ENCODE measurements around the gene SSTR5.

Gene SSTR5

GRCh38 chr16:1040346-1040745 lies 32.2 kb upstream of the SSTR5 start:
- Histone ChIP-seq H3K9me3 (ENCODE audit: control insufficient read depth in 2 of 2, low read length in 2 of 2) (peaks cover 0 to 6% of the 10 kb centered on the region in 2 donors), H3K27me3 (ENCODE audit: control insufficient read depth in 1 of 2, insufficient read depth in 2 of 2, low read length in 2 of 2) (peaks cover 30% of the 10 kb centered on the region in 2 donors), H3K27ac (ENCODE audit: low read length) (no peak overlapping the region), H3K36me3 (ENCODE audit: control insufficient read depth in 2 of 2, insufficient read depth in 2 of 2, low read length in 2 of 2) (no peaks in the 10 kb centered on the region), H3K4me1 (ENCODE audit: control insufficient read depth, insufficient read depth, low read length) (no peaks in the 10 kb centered on the region), H3K4me3 (ENCODE audit: low read length in 2 of 2) (no peak overlapping the region), H3K9ac (ENCODE audit: low read length in 2 of 2) (no peak overlapping the region)

- H3K9ac ChIP-seq (ENCODE audit: low read length in 2 of 2): no peak overlapping the region
- no peaks in the 10 kb centered on the region for H3K4me1 ChIP-seq (ENCODE audit: control insufficient read depth, insufficient read depth, low read length)
- peaks cover 0 to 6% of the 10 kb centered on the region in 2 donors for H3K9me3 ChIP-seq (ENCODE audit: control insufficient read depth in 2 of 2, low read length in 2 of 2)
- H3K36me3 ChIP-seq (ENCODE audit: control insufficient read depth in 2 of 2, insufficient read depth in 2 of 2, low read length in 2 of 2): no peaks in the 10 kb centered on the region
- no peak overlapping the region for H3K27ac ChIP-seq (ENCODE audit: low read length)
- no peak overlapping the region for H3K4me3 ChIP-seq (ENCODE audit: low read length in 2 of 2)
- peaks cover 20 to 26% of the 10 kb centered on the region in 2 donors for H3K27me3 ChIP-seq (ENCODE audit: control insufficient read depth in 1 of 2, insufficient read depth in 2 of 2, low read length in 2 of 2)
Observed at GRCh38 chr16:1042049-1042744, 30.4 kb upstream of the SSTR5 start.

GRCh38 chr16:1042866-1043265 lies 29.7 kb upstream of the SSTR5 start:
- Histone ChIP-seq H3K4me1 (ENCODE audit: control insufficient read depth, insufficient read depth, low read length) (peaks cover 2% of the 10 kb centered on the region), H3K4me3 (ENCODE audit: low read length in 2 of 2) (no peak overlapping the region), H3K9me3 (ENCODE audit: control insufficient read depth in 2 of 2, low read length in 2 of 2) (peaks cover 0 to 6% of the 10 kb centered on the region in 2 donors), H3K9ac (ENCODE audit: low read length in 2 of 2) (no peak overlapping the region), H3K36me3 (ENCODE audit: control insufficient read depth in 2 of 2, insufficient read depth in 2 of 2, low read length in 2 of 2) (no peaks in the 10 kb centered on the region), H3K27me3 (ENCODE audit: control insufficient read depth in 1 of 2, insufficient read depth in 2 of 2, low read length in 2 of 2) (peaks cover 19 to 25% of the 10 kb centered on the region in 2 donors), H3K27ac (ENCODE audit: low read length) (no peak overlapping the region)

DNA sequence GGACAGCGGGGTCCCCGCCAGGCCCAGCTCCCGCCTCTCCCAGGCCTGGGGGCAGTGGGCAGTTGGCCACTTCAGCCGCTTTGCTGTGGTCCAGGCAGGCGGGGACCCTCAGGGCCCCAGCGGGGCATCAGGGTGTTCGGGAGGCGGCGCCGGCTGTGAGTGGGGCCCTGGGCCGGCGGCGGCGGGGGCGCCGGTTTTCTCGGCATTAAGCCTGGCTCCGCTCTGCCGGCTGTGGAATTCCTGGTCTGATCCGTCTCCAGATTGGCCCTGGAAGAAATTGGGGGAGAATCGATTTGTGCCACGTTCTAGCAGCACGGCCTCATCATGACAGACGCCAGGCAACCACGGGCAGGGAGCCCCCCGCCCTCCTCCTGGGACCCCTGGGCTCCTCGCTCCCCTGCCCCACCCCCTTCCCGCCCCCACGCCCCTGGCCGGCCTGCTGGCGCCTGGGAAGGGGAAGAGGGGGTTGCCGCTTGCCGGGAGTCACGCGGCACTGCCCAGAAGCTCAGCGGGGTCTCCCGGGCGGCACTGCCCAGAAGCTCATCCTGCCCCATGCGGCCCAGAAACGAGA lies 28.6 kb upstream of the SSTR5 start:
- Histone ChIP-seq H3K4me1 (ENCODE audit: control insufficient read depth, insufficient read depth, low read length) (peaks cover 9% of the 10 kb centered on the region), H3K4me3 (ENCODE audit: low read length in 2 of 2) (no peak overlapping the region), H3K9ac (ENCODE audit: low read length in 2 of 2) (no peak overlapping the region), H3K9me3 (ENCODE audit: control insufficient read depth in 2 of 2, low read length in 2 of 2) (peaks cover 0 to 6% of the 10 kb centered on the region in 2 donors), H3K36me3 (ENCODE audit: control insufficient read depth in 2 of 2, insufficient read depth in 2 of 2, low read length in 2 of 2) (no peaks in the 10 kb centered on the region), H3K27ac (ENCODE audit: low read length) (no peak overlapping the region), H3K27me3 (ENCODE audit: control insufficient read depth in 1 of 2, insufficient read depth in 2 of 2, low read length in 2 of 2) (peaks cover 18 to 26% of the 10 kb centered on the region in 2 donors)

DNA sequence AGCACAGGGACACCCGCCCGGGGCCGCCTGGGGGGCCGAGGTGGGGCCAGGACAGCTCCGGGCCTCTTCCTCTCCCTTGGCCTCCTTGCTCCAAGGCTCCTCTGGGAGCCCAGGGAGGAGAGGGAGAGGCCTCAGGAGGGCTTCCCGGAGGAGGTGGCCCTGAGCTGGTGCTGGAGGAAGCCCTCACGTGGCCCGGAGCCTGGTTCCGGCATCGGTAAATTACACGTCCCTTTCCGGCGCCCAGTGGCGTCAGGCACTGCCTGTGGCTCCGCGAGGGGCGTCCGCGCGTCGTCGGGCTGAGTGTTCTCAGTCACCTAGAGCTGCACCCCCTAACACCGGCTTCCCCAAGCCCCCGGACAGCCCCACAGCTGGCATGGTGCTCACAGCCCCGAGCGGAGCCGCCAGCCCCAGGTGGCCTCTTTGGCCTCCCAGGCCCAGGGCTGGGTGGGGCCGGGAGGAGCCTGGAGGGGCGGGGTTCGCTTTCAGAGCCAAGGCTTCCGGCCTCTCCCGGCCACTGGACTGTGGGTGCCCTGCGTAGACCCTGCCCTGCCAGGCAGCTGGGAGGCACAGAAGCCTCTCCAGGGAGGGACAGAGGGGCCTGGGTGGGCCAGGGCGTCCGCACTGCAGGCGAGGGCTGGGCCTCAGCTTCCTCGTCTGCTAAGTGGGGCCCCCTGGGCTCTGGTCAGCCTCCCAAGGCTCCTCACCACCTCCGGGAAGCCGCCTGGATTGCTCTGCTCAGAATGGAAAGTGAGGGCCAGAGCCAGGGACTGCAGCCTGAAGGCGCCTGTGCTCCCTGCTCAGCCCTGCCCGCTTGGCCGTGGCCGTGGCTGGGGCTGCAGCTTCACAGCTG lies 27.9 kb upstream of the SSTR5 start:
- Histone ChIP-seq H3K9ac (ENCODE audit: low read length in 2 of 2) (no peak overlapping the region), H3K4me1 (ENCODE audit: control insufficient read depth, insufficient read depth, low read length) (peaks cover 9% of the 10 kb centered on the region), H3K9me3 (ENCODE audit: control insufficient read depth in 2 of 2, low read length in 2 of 2) (peaks cover 0 to 6% of the 10 kb centered on the region in 2 donors), H3K36me3 (ENCODE audit: control insufficient read depth in 2 of 2, insufficient read depth in 2 of 2, low read length in 2 of 2) (no peaks in the 10 kb centered on the region), H3K4me3 (ENCODE audit: low read length in 2 of 2) (no peak overlapping the region), H3K27me3 (ENCODE audit: control insufficient read depth in 1 of 2, insufficient read depth in 2 of 2, low read length in 2 of 2) (peaks cover 15 to 23% of the 10 kb centered on the region in 2 donors), H3K27ac (ENCODE audit: low read length) (no peak overlapping the region)

DNA sequence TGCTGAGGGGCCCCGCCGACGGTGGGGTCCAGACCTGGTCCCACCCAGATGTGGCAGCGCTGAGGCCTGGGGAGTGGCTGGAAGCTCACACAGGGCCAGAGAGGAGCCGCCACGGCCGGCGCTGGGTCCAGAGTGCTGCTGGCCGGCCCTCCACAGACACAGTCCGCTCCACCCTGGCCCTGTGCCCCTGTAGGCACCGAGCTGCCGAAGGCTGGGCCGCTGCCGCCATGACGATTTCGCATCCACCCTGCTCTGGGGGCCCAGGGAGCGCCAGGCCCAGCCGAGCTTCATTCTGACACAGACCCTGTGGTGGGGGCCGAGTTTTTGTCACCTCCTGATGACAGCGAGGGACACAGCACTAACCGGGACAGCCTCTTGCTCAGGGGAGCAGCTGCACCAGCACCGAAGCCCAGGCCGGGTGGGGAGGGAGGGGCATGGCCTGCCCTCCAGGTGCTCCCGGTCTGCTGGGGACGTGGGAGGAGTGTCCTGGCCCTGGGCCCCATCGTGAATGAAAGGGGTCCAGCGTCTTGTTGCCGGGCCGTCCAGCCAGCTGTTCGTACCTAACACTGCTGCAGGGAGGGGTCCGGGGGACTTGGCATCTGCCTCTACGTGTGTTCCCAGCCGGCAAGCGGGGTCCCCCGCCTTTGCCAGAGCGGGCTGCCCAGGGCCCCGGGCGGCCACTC lies 27.1 kb upstream of the SSTR5 start:
- no peak overlapping the region for H3K4me3 ChIP-seq (ENCODE audit: low read length in 2 of 2)
- H3K9ac ChIP-seq (ENCODE audit: low read length in 2 of 2): no peak overlapping the region
- H3K9me3 ChIP-seq (ENCODE audit: control insufficient read depth in 2 of 2, low read length in 2 of 2): peaks cover 0 to 6% of the 10 kb centered on the region in 2 donors
- no peaks in the 10 kb centered on the region for H3K36me3 ChIP-seq (ENCODE audit: control insufficient read depth in 2 of 2, insufficient read depth in 2 of 2, low read length in 2 of 2)
- peaks cover 9% of the 10 kb centered on the region for H3K4me1 ChIP-seq (ENCODE audit: control insufficient read depth, insufficient read depth, low read length)
- peaks cover 15 to 23% of the 10 kb centered on the region in 2 donors for H3K27me3 ChIP-seq (ENCODE audit: control insufficient read depth in 1 of 2, insufficient read depth in 2 of 2, low read length in 2 of 2)
- H3K27ac ChIP-seq (ENCODE audit: low read length): no peak overlapping the region

- H3K4me3 ChIP-seq (ENCODE audit: low read length in 2 of 2): no peak overlapping the region
Observed at GRCh38 chr16:1045993-1046911, 26.3 kb upstream of the SSTR5 start.

GRCh38 chr16:1047123-1047522 lies 25.4 kb upstream of the SSTR5 start:
- no peaks in the 10 kb centered on the region for H3K36me3 ChIP-seq (ENCODE audit: control insufficient read depth in 2 of 2, insufficient read depth in 2 of 2, low read length in 2 of 2)
- peaks cover 15 to 17% of the 10 kb centered on the region in 2 donors for H3K27me3 ChIP-seq (ENCODE audit: control insufficient read depth in 1 of 2, insufficient read depth in 2 of 2, low read length in 2 of 2)
- H3K27ac ChIP-seq (ENCODE audit: low read length): no peak overlapping the region
- no peak overlapping the region for H3K4me3 ChIP-seq (ENCODE audit: low read length in 2 of 2)
- no peak overlapping the region for H3K9ac ChIP-seq (ENCODE audit: low read length in 2 of 2)
- peaks cover 9% of the 10 kb centered on the region for H3K4me1 ChIP-seq (ENCODE audit: control insufficient read depth, insufficient read depth, low read length)
- H3K9me3 ChIP-seq (ENCODE audit: control insufficient read depth in 2 of 2, low read length in 2 of 2): peaks cover 0 to 1% of the 10 kb centered on the region in 2 donors

More at GRCh38 chr16:1045993-1046911, 26.3 kb upstream of the SSTR5 start:
- no peak overlapping the region for H3K27ac ChIP-seq (ENCODE audit: low read length)
- peaks cover 15 to 23% of the 10 kb centered on the region in 2 donors for H3K27me3 ChIP-seq (ENCODE audit: control insufficient read depth in 1 of 2, insufficient read depth in 2 of 2, low read length in 2 of 2)
- peaks cover 9% of the 10 kb centered on the region for H3K4me1 ChIP-seq (ENCODE audit: control insufficient read depth, insufficient read depth, low read length)
- peaks cover 0 to 6% of the 10 kb centered on the region in 2 donors for H3K9me3 ChIP-seq (ENCODE audit: control insufficient read depth in 2 of 2, low read length in 2 of 2)
- H3K36me3 ChIP-seq (ENCODE audit: control insufficient read depth in 2 of 2, insufficient read depth in 2 of 2, low read length in 2 of 2): no peaks in the 10 kb centered on the region
- no peak overlapping the region for H3K9ac ChIP-seq (ENCODE audit: low read length in 2 of 2)

DNA sequence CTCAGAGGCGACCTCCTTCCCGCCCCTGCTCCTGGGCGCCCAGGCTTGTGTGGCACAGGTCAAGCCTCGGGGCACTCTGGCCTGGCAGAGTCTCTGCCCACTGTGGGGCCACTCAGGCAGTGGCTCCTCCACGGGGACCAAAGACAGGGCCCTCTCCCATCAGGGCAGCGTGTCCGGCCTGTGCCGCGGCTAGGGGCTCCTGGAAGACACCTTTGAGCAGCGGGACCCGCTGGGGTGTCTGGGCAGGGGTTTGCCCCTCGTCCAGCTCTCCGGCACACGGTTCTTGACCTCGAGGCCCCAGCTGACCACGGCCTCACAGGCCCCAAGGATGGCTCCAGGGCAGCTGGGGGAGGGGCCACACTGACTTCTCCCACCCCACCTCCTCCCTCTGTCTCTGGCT lies 24.7 kb upstream of the SSTR5 start:
- no peak overlapping the region for H3K4me3 ChIP-seq (ENCODE audit: low read length in 2 of 2)
- no peak overlapping the region for H3K27ac ChIP-seq (ENCODE audit: low read length)
- H3K36me3 ChIP-seq (ENCODE audit: control insufficient read depth in 2 of 2, insufficient read depth in 2 of 2, low read length in 2 of 2): no peaks in the 10 kb centered on the region
- H3K4me1 ChIP-seq (ENCODE audit: control insufficient read depth, insufficient read depth, low read length): peaks cover 9% of the 10 kb centered on the region
- H3K27me3 ChIP-seq (ENCODE audit: control insufficient read depth in 1 of 2, insufficient read depth in 2 of 2, low read length in 2 of 2): peaks cover 14 to 15% of the 10 kb centered on the region in 2 donors
- no peak overlapping the region for H3K9ac ChIP-seq (ENCODE audit: low read length in 2 of 2)
- H3K9me3 ChIP-seq (ENCODE audit: control insufficient read depth in 2 of 2, low read length in 2 of 2): no peaks in the 10 kb centered on the region
